Superior temporal gyrus (tissue), 1 donor: Measurements from ENCODE around the gene FREM3.

Source experiments
- DNase-seq: peaks from one replicate; pipeline ENCODE4 v3.0.0-alpha.2; 2016; ENCODE audit errors: extremely low spot score

The FREM3 gene

GRCh38 chr4:143668930-143669552 is 31.4 kb downstream of the FREM3 start:
- DNase-seq: no peak

GRCh38 chr4:143667461-143667860 is 33.0 kb downstream of the FREM3 start:
- DNase-seq: no peak

- DNase-seq: no peak
Observed at GRCh38 chr4:143658336-143658735, 42.1 kb downstream of the FREM3 start.

GRCh38 chr4:143654571-143654970 is 45.9 kb downstream of the FREM3 start:
- DNase-seq: no peak

- DNase-seq: no peak
Observed at GRCh38 chr4:143653031-143653430, 47.4 kb downstream of the FREM3 start.

GRCh38 chr4:143643399-143643798 is 57.1 kb downstream of the FREM3 start:
- DNase-seq: no peak

- DNase-seq: no peak
Observed at GRCh38 chr4:143642611-143643010, 57.9 kb downstream of the FREM3 start.

GRCh38 chr4:143641361-143641760 is 59.1 kb downstream of the FREM3 start:
- no peak for DNase-seq

GRCh38 chr4:143634763-143635162 is 65.7 kb downstream of the FREM3 start:
- no peak for DNase-seq

GRCh38 chr4:143633833-143634232 is 66.6 kb downstream of the FREM3 start:
- DNase-seq: no peak

GRCh38 chr4:143626134-143626911 is 74.2 kb downstream of the FREM3 start:
- DNase-seq: no peak

- DNase-seq: no peak
Observed at GRCh38 chr4:143625632-143626031, 74.8 kb downstream of the FREM3 start.

- DNase-seq: no peak
Observed at GRCh38 chr4:143623896-143624295, 76.6 kb downstream of the FREM3 start.

- no peak for DNase-seq
Observed at GRCh38 chr4:143618811-143619210, 81.7 kb downstream of the FREM3 start.

GRCh38 chr4:143617994-143618679 is 82.3 kb downstream of the FREM3 start:
- no peak for DNase-seq

- DNase-seq: no peak
Observed at GRCh38 chr4:143616771-143617170, 83.7 kb downstream of the FREM3 start.

- no peak for DNase-seq
Observed at GRCh38 chr4:143609492-143609891, 91.0 kb downstream of the FREM3 start.

- DNase-seq: no peak
Observed at GRCh38 chr4:143606480-143606879, 94.0 kb downstream of the FREM3 start.

- no peak for DNase-seq
Observed at GRCh38 chr4:143599827-143600226, 100.6 kb downstream of the FREM3 start.

GRCh38 chr4:143598816-143599215 is 101.7 kb downstream of the FREM3 start:
- DNase-seq: no peak

GRCh38 chr4:143597276-143597675 is 103.2 kb downstream of the FREM3 start:
- DNase-seq: no peak

GRCh38 chr4:143587703-143588102 is 112.8 kb downstream of the FREM3 start:
- no peak for DNase-seq

- DNase-seq: no peak
Observed at GRCh38 chr4:143586080-143586479, 114.4 kb downstream of the FREM3 start.
